GM19025 (cell line): ENCODE results near the gene SMCHD1.
"Not testable (repeated sequence)": the region's sequence is repeated elsewhere in the genome, so short reads cannot be mapped to it uniquely, and the experiment has no call there.

ENCODE experiments used
- ATAC-seq: cut with Tn5 transposase; IDR thresholded peaks from one replicate; pipeline ENCODE4 v1.9.1; 2021; ENCODE audit warnings: mild to moderate bottlenecking, low read depth, moderate library complexity; ENCODE audit not compliant: unreplicated experiment

SMCHD1 gene

DNA sequence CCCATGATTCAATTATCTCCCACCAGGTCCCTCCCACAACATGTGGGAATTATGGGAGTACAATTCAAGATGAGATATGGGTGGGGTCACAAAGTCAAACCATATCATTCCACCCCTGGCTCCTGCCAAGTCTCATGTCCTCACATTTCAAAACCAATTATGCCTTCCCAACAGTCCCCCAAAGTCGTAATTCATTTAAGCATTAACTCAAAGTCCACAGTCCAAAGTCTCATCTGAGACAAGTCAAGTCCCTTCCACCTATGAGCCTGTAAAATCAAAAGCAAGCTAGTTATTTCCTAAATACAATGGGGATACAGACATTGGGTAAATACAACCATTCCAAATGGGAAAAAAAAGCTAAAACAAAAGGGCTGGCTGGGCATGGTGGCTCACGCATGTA, 153.1 kb downstream of the SMCHD1 start:
- not testable (repeated sequence) for ATAC-seq

DNA sequence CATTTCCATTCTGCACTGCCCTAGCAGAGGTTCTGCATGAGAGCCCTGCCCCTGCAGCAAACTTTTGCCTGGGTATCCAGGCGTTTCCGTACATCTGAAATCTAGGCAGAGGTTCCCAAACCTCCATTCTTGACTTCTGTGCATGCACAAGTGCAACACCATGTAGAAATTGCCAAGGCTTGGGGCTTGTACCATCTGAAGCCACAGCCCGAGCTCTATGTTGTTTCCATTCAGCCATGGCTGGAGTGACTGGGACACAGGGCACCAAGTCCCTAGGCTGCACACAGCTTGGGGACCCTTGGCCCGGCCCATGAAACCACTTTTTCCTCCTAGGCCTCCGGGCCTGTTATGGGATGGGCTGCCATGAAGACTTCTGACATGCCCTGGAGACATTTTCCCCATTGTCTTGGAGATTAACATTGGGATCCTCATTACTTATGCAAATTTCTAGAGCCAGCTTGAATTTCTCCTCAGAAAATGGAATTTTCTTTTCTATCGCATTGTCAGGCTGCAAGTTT, 154.2 kb downstream of the SMCHD1 start:
- not testable (repeated sequence) for ATAC-seq

DNA sequence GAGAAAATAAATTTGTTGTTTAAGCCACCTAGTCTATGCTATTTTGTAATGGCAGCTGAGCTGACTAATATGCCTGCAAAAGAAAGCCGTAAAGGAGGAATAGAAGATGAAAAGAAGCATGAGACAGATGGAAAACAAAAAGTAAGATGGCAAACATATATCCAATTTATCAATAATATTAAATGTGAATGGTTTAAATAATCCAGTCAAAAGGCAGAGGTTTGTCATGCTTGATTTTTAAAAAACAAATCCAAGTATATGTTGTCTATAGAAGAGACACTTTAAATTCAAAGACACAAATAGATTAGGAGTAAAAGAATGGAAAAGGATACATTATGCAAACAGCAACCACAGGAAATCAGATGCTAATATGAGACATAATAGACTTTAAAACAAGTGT, 155.9 kb downstream of the SMCHD1 start:
- no peak for ATAC-seq

- ATAC-seq: no peak
These were observed 159.4 kb downstream of the SMCHD1 start for GRCh38 chr18:2814928-2815327.

DNA sequence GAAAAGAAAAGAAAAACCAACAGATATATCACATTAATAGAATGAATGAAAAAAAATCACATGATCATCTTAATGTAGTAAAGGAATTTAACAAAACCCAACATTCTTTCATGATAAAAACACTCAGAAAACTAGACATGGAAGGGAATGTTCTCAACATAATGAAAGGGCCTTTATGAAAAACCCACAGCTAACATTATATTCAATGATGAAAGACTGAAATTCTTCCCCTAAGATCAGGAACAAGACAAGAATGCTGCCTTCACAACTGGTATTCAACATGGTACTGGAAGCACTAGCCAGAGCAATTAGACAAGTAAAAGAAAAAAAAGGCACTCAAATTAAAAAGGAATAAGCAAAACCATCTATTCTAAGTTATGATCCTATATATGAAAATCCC, 162.8 kb downstream of the SMCHD1 start:
- no peak for ATAC-seq

DNA sequence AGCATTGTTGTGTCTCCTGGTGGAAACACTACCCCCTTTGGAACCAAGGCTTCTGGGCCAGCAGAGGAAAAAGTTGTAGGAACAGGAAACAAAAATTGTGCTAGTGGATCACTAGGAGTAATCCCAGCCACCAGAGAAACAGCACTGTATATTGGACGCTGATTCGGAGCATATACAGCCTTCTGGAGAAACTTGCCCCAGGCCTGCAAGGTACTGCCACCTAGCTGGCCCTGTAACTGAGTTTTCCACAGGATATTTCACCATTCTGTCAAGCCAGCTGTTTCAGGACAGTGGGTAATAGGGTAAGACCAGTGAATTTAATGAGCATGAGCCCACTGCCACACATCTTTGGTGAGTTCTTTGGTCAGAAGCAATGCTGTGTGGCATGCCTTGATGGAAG, 166.2 kb downstream of the SMCHD1 start:
- no peak for ATAC-seq

GRCh38 chr18:2822213-2822921, 166.8 kb downstream of the SMCHD1 start:
- no peak for ATAC-seq

DNA sequence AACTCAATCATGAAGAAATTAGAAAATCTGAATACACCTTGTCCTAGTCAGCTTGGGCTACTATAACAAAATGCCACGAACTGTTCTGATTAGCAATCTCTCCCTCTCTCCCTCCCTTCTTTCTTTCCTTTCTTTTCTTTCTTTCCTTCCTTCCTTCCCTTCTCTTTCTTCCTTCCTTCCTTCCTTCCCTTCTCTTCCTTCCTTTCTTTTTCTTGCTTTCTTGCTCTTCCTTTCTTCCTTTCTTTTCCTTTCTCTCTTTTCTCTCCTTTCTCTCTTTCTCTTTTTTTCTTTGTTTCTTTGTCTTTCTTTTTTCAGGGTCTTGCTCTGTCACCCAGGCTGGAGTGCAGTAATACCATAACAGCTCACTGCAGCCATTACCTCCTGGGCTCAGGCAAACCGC, 167.7 kb downstream of the SMCHD1 start:
- ATAC-seq: no peak

GRCh38 chr18:2823966-2824365, 168.4 kb downstream of the SMCHD1 start:
- no peak for ATAC-seq

- no peak for ATAC-seq
These were observed 169.3 kb downstream of the SMCHD1 start for GRCh38 chr18:2824865-2825264.

- ATAC-seq: no peak
These were observed 170.2 kb downstream of the SMCHD1 start for GRCh38 chr18:2825613-2826175.

- no peak for ATAC-seq
These were observed 171.1 kb downstream of the SMCHD1 start for GRCh38 chr18:2826581-2826980.

DNA sequence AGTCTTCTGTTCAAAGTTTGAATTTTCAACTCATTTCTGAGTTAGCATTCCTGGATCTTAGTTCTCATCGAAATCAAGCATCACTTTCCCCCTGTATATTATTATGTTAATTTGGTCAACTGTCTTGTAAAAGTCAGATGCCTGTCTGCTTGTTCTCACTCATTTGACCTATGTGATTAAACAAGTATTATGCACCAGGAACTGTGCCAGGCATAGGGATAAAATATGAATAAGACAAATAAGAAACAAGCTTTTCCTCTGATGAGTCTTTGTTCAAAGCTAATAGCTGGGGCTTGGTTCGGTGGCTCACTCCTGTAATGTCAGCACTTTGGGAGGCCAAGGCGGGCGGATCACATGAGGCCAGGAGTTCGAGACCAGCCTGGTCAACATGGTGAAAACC, 171.5 kb downstream of the SMCHD1 start:
- no peak for ATAC-seq

GRCh38 chr18:2836118-2836517, 180.6 kb downstream of the SMCHD1 start:
- not testable (repeated sequence) for ATAC-seq

- not testable (repeated sequence) for ATAC-seq
These were observed 181.8 kb downstream of the SMCHD1 start for GRCh38 chr18:2837290-2837689.

GRCh38 chr18:2839202-2839601, 183.7 kb downstream of the SMCHD1 start:
- ATAC-seq: no peak

- no peak for ATAC-seq
These were observed 185.0 kb downstream of the SMCHD1 start for GRCh38 chr18:2840521-2840920.

DNA sequence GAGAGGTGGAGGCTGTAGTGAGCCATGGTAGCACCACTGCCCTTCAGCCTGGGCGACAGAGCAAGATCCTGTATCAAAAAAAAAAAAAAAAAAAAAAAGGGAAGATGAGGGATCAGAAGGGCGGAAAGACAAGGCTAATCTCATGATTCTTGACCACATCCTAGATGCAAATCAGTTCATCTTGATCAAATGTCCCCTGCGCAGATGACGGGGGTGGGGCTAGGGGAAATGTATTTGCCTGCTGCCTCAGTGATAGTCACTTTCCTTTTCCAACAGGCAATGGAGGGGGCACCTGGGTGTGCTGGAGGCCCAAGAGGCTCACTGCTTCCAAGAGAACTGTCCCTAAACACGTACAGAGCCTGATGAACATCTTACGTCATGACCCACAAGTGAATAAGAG, 187.6 kb downstream of the SMCHD1 start:
- ATAC-seq: no peak

DNA sequence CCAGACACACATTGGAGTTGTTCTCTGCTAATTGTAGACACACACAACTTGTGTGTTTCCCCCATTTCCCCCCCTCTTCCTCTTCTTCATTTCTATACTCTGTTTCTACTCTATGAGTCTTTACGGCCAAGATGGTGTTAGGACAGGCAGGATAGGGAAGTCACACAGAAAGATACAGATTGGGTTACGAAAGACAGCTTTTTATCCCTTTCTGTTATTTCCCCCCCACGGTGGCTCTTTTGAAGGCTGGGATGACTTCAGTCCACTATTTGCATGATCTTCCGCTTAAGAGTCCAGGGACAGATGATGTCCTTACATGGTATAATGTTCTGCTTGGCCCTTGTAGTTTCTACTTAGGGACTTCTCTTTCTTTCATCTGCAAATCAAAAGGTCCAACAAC, 189.6 kb downstream of the SMCHD1 start:
- no peak for ATAC-seq

GRCh38 chr18:2846636-2847316, 191.2 kb downstream of the SMCHD1 start, which contains the start of gene EMILIN2:
Gene EMILIN2 (plus strand): TSS chr18:2847006. CDS start chr18:2847189, 183 bp downstream.
- ATAC-seq: peak; percentile 49
